ENCODE results near the gene HHLA2.

DNA sequence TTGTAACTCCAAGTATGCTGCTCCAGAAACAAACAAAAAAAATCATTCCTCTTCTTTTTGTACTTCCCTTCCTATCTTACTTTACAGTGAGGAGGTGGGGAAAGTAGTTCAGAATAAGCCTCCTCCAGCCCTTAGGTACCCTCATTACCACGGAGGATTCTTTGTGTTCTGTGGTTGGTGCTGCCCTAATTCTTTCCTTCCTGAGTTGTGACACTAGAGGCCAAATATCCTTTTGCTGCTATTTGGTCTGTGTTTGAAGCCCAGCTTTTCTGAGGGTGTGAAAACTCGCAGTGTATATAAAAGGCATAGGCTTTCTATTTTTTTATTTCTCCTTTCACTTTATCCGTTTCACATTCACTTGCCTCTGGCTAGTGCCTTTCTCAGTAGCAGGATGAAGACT is 98.2 kb downstream of the HHLA2 start:
- no peak for TF ChIP-seq POLR2AphosphoS5 (IDR thresholded peaks at IDR 0.05; ENCODE audit: low read depth, low read length)
- no peak for TF ChIP-seq POLR2A (IDR thresholded peaks at IDR 0.05; ENCODE audit: low read depth, low read length)
- TF ChIP-seq TAF1 (IDR thresholded peaks at IDR 0.05; ENCODE audit: borderline replicate concordance, low read depth, low read length) = no peak

All from GM12892 (cell line).